Lung (tissue), 14 donors: ENCODE measurements around the gene USP17L28. TPM values are rescaled to one million over a fixed set of nuclear protein-coding genes. Genes with fewer than 3 reads are reported as not detected.
"Not testable (repeated sequence)": the region's sequence is repeated elsewhere in the genome, so short reads cannot be mapped to it uniquely, and the experiment has no call there.

Source experiments
- ATAC-seq: fragments of 200-7000 bp; cut with Tn5 transposase; one replicate; pipeline ENCODE4 v1.9.1; 2020; ENCODE audit warnings: moderate number of reproducible peaks; ENCODE audit not compliant: insufficient read depth, low FRiP score
- DNase-seq, 3 donors: peaks; one replicate each; pipeline ENCODE4 v3.0.0-alpha.2; 2013 to 2017
- H3K27ac ChIP-seq, 2 donors: one replicate each; pipeline ENCODE4 v1.5.1; 2013; ENCODE audit warnings: mild to moderate bottlenecking in 2 of 2, moderate library complexity in 2 of 2, control low read depth in 1 of 2, inconsistent platforms in 1 of 2, low read depth in 1 of 2, low read length in 1 of 2
- H3K27me3 ChIP-seq, 3 donors: one replicate each; pipeline ENCODE4 v1.5.1; 2013; ENCODE audit warnings: low read length in 2 of 3; ENCODE audit not compliant: control insufficient read depth in 3 of 3, insufficient read depth in 3 of 3
- H3K36me3 ChIP-seq, 4 donors: one replicate each; pipeline ENCODE4 v1.5.1; 2013; ENCODE audit warnings: low read length in 4 of 4, mild to moderate bottlenecking in 1 of 4, moderate library complexity in 1 of 4; ENCODE audit not compliant: control insufficient read depth in 4 of 4, insufficient read depth in 4 of 4
- H3K4me1 ChIP-seq, 5 donors: one replicate each; pipeline ENCODE4 v1.5.1; 2013; ENCODE audit warnings: low read length in 5 of 5, mild to moderate bottlenecking in 2 of 5, moderate library complexity in 1 of 5; ENCODE audit not compliant: control insufficient read depth in 5 of 5, insufficient read depth in 5 of 5
- H3K4me3 ChIP-seq: one replicate; pipeline ENCODE4 v1.5.1; 2013; ENCODE audit warnings: mild to moderate bottlenecking, control low read depth, moderate library complexity
- H3K9ac ChIP-seq, 2 donors: one replicate each; pipeline ENCODE4 v1.5.1; 2013; ENCODE audit warnings: low read length in 2 of 2, control low read depth in 1 of 2; ENCODE audit not compliant: insufficient read depth in 1 of 2
- H3K9me3 ChIP-seq, 4 donors: one replicate each; pipeline ENCODE4 v1.5.1; 2013; ENCODE audit warnings: low read length in 3 of 4, mild to moderate bottlenecking in 1 of 4, moderate library complexity in 1 of 4; ENCODE audit not compliant: control insufficient read depth in 4 of 4, insufficient read depth in 3 of 4
- WGBS, 2 donors: extraction: QIAGEN DNeasy Blood & Tissue Kit; methylation state at CpG; one replicate each; pipeline ENCODE4 v1.1.7; 2013; 5-methylcytosine and 5-hydroxymethylcytosine counted together
- long read RNA-seq, 5 donors: transcript quantifications; one replicate each; lab custom pipeline, GENCODE V29; 2026
- polyA plus RNA-seq, 2 donors: library from polyadenylated mRNA; stranded (reverse); fragments of 200-250 nt; gene quantifications; one replicate each; pipeline ENCODE4 v1.2.1, GENCODE V29; 2013
- total RNA-seq, 2 donors: library from RNA; depleted of rRNA in 1 of 2; stranded (reverse); fragments of >200 nt in 1 of 2; gene quantifications; one replicate each; pipeline ENCODE4 v1.2.1, GENCODE V29; 2014 to 2021
- donor health status: Bipolar disorder and iron deficiency.
- donor health status: healthy.
- donor health status: DM: yes; HTN: yes; CAD: no.

Gene USP17L28
- total RNA-seq (not detected), polyA plus RNA-seq (not detected)
- long read RNA-seq, donor 1: 0 reads
- long read RNA-seq, donor 2: 0 reads
- long read RNA-seq, donor 3: 0 reads
- long read RNA-seq, donor 4: 0 reads
- long read RNA-seq, donor 5: 0 reads

- not testable (repeated sequence) for ATAC-seq, H3K4me3 ChIP-seq, H3K27ac ChIP-seq, H3K9ac ChIP-seq, H3K36me3 ChIP-seq, H3K27me3 ChIP-seq, DNase-seq, H3K9me3 ChIP-seq, H3K4me1 ChIP-seq
- no CpG with 5 or more reads among the region's 15 CpGs for WGBS, 2 donors
Observed at GRCh38 chr4:9348593-9348992, at the start of gene USP17L28. Gene USP17L28, plus strand, starts transcription at chr4:9348893. Its CDS starts 0 bp downstream, at chr4:9348893.

GRCh38 chr4:9324191-9324590 lies 24.5 kb upstream of the USP17L28 start:
- H3K9me3 ChIP-seq, DNase-seq, H3K36me3 ChIP-seq, H3K4me1 ChIP-seq, ATAC-seq, H3K4me3 ChIP-seq, H3K27ac ChIP-seq, H3K9ac ChIP-seq, H3K27me3 ChIP-seq: not testable (repeated sequence)
- WGBS, 2 donors: 86 to 90% methylated on average over 1 of the region's 13 CpGs

- H3K4me1 ChIP-seq, DNase-seq, H3K4me3 ChIP-seq, ATAC-seq, H3K36me3 ChIP-seq, H3K9ac ChIP-seq, H3K9me3 ChIP-seq, H3K27me3 ChIP-seq, H3K27ac ChIP-seq: not testable (repeated sequence)
- no CpG with 5 or more reads among the region's 15 CpGs for WGBS, 2 donors
Observed at GRCh38 chr4:9324865-9325264, 23.8 kb upstream of the USP17L28 start, which contains the start of gene USP17L24. Gene USP17L24, plus strand, starts transcription at chr4:9325165. Its CDS starts 0 bp downstream, at chr4:9325165.

DNA sequence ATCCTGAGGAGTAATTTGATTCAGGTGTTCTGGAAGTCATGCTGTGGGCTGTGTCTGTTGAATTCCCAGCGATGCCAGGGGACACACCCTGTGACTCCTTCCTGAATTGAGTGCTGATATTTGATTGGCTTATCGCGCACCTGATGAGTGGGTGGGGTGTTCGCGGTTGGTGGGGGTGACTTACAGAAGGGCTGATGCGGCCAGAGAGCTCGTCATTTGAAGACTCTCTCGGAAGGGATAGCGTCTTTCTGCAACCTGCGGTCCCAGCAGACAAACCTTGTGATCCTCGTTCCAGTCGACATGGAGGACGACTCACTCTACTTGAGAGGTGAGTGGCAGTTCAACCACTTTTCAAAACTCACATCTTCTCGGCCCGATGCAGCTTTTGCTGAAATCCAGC lies 19.1 kb upstream of the USP17L28 start, which contains the start of gene USP17L25:
USP17L25 (plus strand) TSS at position 301 of the 400 bp plus-strand sequence; CDS start at position 301, 0 bp downstream.
- not testable (repeated sequence) for H3K4me3 ChIP-seq, H3K27me3 ChIP-seq, H3K27ac ChIP-seq, ATAC-seq, DNase-seq, H3K36me3 ChIP-seq, H3K9ac ChIP-seq, H3K9me3 ChIP-seq, H3K4me1 ChIP-seq
- WGBS, 2 donors: no CpG with 5 or more reads among the region's 15 CpGs

DNA sequence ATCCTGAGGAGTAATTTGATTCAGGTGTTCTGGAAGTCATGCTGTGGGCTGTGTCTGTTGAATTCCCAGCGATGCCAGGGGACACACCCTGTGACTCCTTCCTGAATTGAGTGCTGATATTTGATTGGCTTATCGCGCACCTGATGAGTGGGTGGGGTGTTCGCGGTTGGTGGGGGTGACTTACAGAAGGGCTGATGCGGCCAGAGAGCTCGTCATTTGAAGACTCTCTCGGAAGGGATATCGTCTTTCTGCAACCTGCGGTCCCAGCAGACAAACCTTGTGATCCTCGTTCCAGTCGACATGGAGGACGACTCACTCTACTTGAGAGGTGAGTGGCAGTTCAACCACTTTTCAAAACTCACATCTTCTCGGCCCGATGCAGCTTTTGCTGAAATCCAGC lies 14.3 kb upstream of the USP17L28 start, which contains the start of gene USP17L26:
USP17L26 (plus strand) TSS at position 301 of the 400 bp plus-strand sequence; CDS start at position 301, 0 bp downstream.
- not testable (repeated sequence) for ATAC-seq, H3K4me1 ChIP-seq, H3K27ac ChIP-seq, H3K36me3 ChIP-seq, H3K27me3 ChIP-seq, DNase-seq, H3K4me3 ChIP-seq, H3K9me3 ChIP-seq, H3K9ac ChIP-seq
- WGBS, 2 donors: no CpG with 5 or more reads among the region's 15 CpGs

GRCh38 chr4:9339103-9339502 lies 9.6 kb upstream of the USP17L28 start, which contains the start of gene USP17L5:
Gene USP17L5, plus strand, starts transcription at chr4:9339403. Its CDS starts 0 bp downstream, at chr4:9339403.
- not testable (repeated sequence) for H3K4me3 ChIP-seq, H3K4me1 ChIP-seq, H3K9me3 ChIP-seq, H3K27ac ChIP-seq, ATAC-seq, H3K36me3 ChIP-seq, H3K9ac ChIP-seq, H3K27me3 ChIP-seq, DNase-seq
- no CpG with 5 or more reads among the region's 15 CpGs for WGBS, 2 donors

DNA sequence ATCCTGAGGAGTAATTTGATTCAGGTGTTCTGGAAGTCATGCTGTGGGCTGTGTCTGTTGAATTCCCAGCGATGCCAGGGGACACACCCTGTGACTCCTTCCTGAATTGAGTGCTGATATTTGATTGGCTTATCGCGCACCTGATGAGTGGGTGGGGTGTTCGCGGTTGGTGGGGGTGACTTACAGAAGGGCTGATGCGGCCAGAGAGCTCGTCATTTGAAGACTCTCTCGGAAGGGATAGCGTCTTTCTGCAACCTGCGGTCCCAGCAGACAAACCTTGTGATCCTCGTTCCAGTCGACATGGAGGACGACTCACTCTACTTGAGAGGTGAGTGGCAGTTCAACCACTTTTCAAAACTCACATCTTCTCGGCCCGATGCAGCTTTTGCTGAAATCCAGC lies 4.8 kb upstream of the USP17L28 start, which contains the start of gene USP17L27:
USP17L27 (plus strand) TSS at position 301 of the 400 bp plus-strand sequence; CDS start at position 301, 0 bp downstream.
- not testable (repeated sequence) for DNase-seq, H3K36me3 ChIP-seq, H3K4me3 ChIP-seq, ATAC-seq, H3K4me1 ChIP-seq, H3K9ac ChIP-seq, H3K9me3 ChIP-seq, H3K27ac ChIP-seq, H3K27me3 ChIP-seq
- no CpG with 5 or more reads among the region's 15 CpGs for WGBS, 2 donors

GRCh38 chr4:9350866-9351265 lies 2.2 kb downstream of the USP17L28 start:
- DNase-seq, H3K4me1 ChIP-seq, H3K9me3 ChIP-seq, H3K4me3 ChIP-seq, H3K27me3 ChIP-seq, H3K27ac ChIP-seq, H3K9ac ChIP-seq, H3K36me3 ChIP-seq, ATAC-seq: not testable (repeated sequence)
- 96% methylated on average over 12 of the region's 18 CpGs; no CpG with 5 or more reads in 1 of the 2 donors for WGBS, 2 donors
